ENCODE data around the gene TTI1. TPM values are rescaled to one million over a fixed set of nuclear protein-coding genes. Genes with fewer than 3 reads are reported as not detected.

TTI1 gene
- total RNA-seq (2011; cell fraction: chromatin; rRNA removed; ENCODE audit: low replicate concordance) = 58.0 and 101 TPM in 2 replicates
- total RNA-seq (2011; cell fraction: nucleolus; rRNA removed) = 38.5 and 41.2 TPM in 2 replicates
- 56.0 and 65.7 TPM in 2 replicates for total RNA-seq (2011; cell fraction: nucleoplasm; rRNA removed)
- total RNA-seq (2014; rRNA removed) (27.5 and 35.0 TPM in 2 replicates), total RNA-seq (2014; rRNA removed; fragmentation: Illumina TruSeq; extraction: Trizol) (47.8 and 48.8 TPM in 2 replicates), total RNA-seq (2015; rRNA removed; fragmentation: Illumina TruSeq; extraction: Trizol) (38.1 and 39.4 TPM in 2 replicates), total RNA-seq (2021) (44.5 and 45.8 TPM in 2 replicates), polyA plus RNA-seq (2011; rRNA removed) (47.2 and 55.1 TPM in 2 replicates), polyA plus RNA-seq (2014; fragmentation: Illumina TruSeq; extraction: Trizol) (43.1 and 47.5 TPM in 2 replicates), polyA plus RNA-seq (2014; fragmentation: Nextera tagmentation; extraction: Ambion mirVana) (10 to 100 TPM in 1 of 2 experiments, 1 to 10 TPM in 1; 9.8 to 23.5 TPM), polyA plus RNA-seq (2014; rRNA removed) (29.4 and 33.7 TPM in 2 replicates), polyA minus RNA-seq (2011; rRNA and poly(A)+ RNA removed) (95.8 and 118 TPM in 2 replicates), Bru-seq, nascent RNA (percentile 90 among the genes with signal in this experiment), BruChase-seq, experiment 1, labeled RNA remaining after a 2-hour chase (percentile 87 among the genes with signal in this experiment), BruChase-seq, experiment 2, labeled RNA remaining after a 6-hour chase (percentile 85 among the genes with signal in this experiment)
- 35.5 and 44.3 TPM in 2 replicates for polyA plus RNA-seq (2011; cell fraction: cytosol; rRNA removed)
- 34.9 and 43.0 TPM in 2 replicates for polyA plus RNA-seq (2011; cell fraction: nucleus; rRNA removed)
- polyA plus RNA-seq (2012) = 31.4 and 37.6 TPM in 2 replicates
- 32.4 and 42.9 TPM in 2 replicates for polyA minus RNA-seq (2011; cell fraction: cytosol; rRNA and poly(A)+ RNA removed)
- 49.7 and 83.2 TPM in 2 replicates for polyA minus RNA-seq (2011; cell fraction: nucleus; rRNA and poly(A)+ RNA removed)
- long read RNA-seq, experiment 1, transcript TTI1-202 (9 exons, 3,958 nt) = minor isoform, 10 of 221 reads
- long read RNA-seq, experiment 1, transcript TTI1-203 (7 exons, 3,791 nt) = minor isoform, 32 of 221 reads
- long read RNA-seq, experiment 1, transcript TTI1-201 (8 exons, 3,825 nt) = major isoform, 106 of 221 reads
- long read RNA-seq, experiment 1, partial matches to known transcripts = 36 of 221 reads
- long read RNA-seq, experiment 1, other reads (novel, unspliced or antisense) = 36 of 221 reads
- long read RNA-seq, experiment 2, transcript TTI1-201 (8 exons, 3,825 nt) = minor isoform, 20 of 86 reads
- long read RNA-seq, experiment 2, transcript TTI1-203 (7 exons, 3,791 nt) = major isoform, 23 of 86 reads
- long read RNA-seq, experiment 2, transcript TTI1-202 (9 exons, 3,958 nt) = minor isoform, 5 of 86 reads
- long read RNA-seq, experiment 2, partial matches to known transcripts = 19 of 86 reads
- long read RNA-seq, experiment 2, other reads (novel, unspliced or antisense) = 19 of 86 reads
- long read RNA-seq, experiment 3, transcript TTI1-201 (8 exons, 3,825 nt) = major isoform, 7 of 20 reads
- long read RNA-seq, experiment 3, partial matches to known transcripts = 4 of 20 reads
- long read RNA-seq, experiment 3, other reads (novel, unspliced or antisense) = 4 of 20 reads

DNA sequence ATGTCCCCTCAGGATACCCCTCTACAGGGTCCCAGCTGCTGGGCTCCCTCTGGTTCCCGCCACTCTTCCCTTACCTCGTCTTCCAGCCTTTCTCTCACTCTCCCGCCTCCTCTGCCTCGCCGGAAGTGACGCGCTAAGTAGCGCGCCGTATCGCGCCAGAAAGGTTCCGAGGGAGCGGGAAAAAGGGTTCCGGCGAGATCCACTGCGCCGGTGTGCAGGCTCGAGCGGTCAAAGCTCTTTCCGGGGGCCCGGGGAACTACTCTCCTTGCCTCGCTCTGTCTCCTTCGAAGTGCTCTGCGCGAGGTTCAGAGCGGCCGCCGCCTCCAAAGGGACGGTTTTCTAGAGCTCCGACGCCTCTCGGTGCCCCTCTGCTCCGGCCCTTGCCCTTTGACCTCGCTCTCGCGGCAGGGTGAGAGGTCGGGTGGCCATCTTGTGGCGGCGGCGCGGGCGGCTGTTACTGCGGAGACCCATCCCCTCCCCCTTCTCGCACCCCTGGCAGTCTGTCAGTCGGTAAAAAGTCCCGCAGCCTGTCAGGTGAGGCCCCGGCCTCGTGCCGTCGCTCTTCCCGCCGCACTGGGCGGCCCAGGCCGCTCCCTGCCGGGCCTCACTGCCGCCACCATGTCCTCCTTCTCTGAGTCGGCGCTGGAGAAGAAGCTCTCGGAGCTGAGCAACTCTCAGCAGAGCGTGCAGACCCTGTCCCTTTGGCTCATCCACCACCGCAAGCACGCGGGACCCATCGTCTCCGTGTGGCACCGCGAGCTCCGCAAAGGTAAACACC lies at the start of gene TTI1, which contains the start of gene RPRD1B:
TSS of gene TTI1 (minus strand) at position 127 of the 778 bp plus-strand sequence. CDS start 19,640 bp downstream, outside the sequence.
TSS of gene RPRD1B (plus strand) at position 417 of the 778 bp plus-strand sequence. CDS start at position 619, 202 bp downstream.
- ChIA-PET CTCF (ENCODE audit: low intra/inter-chr PET ratio) (no interaction called here), POLR2A (interaction anchor here (0.6 to 3.2 kb wide), 12 partner anchors 9 to 643 kb away, joined by 3 to 19 read pairs (median 4); no protein-coding TSS in a partner anchor)
- Histone ChIP-seq H2AFZ (ENCODE audit: low read depth, low read length) (peak within 1 kb of the TSS; percentile 96), H3K4me3 (peak within 1 kb of the TSS; percentile 96), H3K9ac (ENCODE audit: insufficient read depth in 1 of 2, low read depth in 2 of 2, low read length in 2 of 2) (peak within 1 kb of the TSS; percentile 98 to 100), H3K36me3 (ENCODE audit: control insufficient read depth, insufficient read depth, low read length) (peaks cover 39% of the 10 kb centered on the region), H4K20me1 (replicated peaks; ENCODE audit: control insufficient read depth, insufficient read depth, low read length) (no peaks in the 10 kb centered on the region; the same call in 1 of the 2 replicates), H3K79me2 (ENCODE audit: control insufficient read depth, insufficient read depth, low read length) (peaks cover 98% of the 10 kb centered on the region), H3K27ac (ENCODE audit: extremely low read depth, low read depth, low read length) (peak within 1 kb of the TSS; percentile 98), H3K27me3 (ENCODE audit: control insufficient read depth in 2 of 2, insufficient read depth in 2 of 2, low read length in 2 of 2) (no peaks in the 10 kb centered on the region), H3K4me2 (ENCODE audit: insufficient read depth, low read length) (peak within 1 kb of the TSS; percentile 94), H3K9me1 (ENCODE audit: control insufficient read depth, insufficient read depth, low read length) (no peaks in the 10 kb centered on the region), H3K4me1 (replicated peaks in 1 of 2; ENCODE audit: control insufficient read depth in 2 of 2, insufficient read depth in 2 of 2, low read length in 2 of 2) (peaks cover 22 to 40% of the 10 kb centered on the region in 2 experiments; a peak in 4 of 5 replicates), H3K9me3 (replicated peaks; ENCODE audit: control insufficient read depth, insufficient read depth, low read depth, low read length) (no peaks in the 10 kb centered on the region)
- in situ Hi-C loops (cut with MboI) (no loop called here), intact Hi-C loops (cut with micrococcal nuclease) (no loop called here)
- peak; percentile 82 for ATAC-seq
- peak; percentile 83 to 97 (median 86) for DNase-seq (ENCODE audit: extremely low read depth in 1 of 4, low spot score in 3 of 4)
- BruUV-seq (replicated peaks) = no TSS peak
- FAIRE-seq = peak; percentile 52
- under 1% methylated on average over 64 of the region's 69 CpGs for WGBS (ENCODE audit: insufficient coverage, low coverage, missing lambda C conversion rate)
- 0 out of 2 replicates have a peak, but pooled peaks have one; percentile 17 for TF ChIP-seq ZNF143 (CRISPR knock-in tag; IDR thresholded peaks at IDR 0.05)
- peak; percentile 95 for TF ChIP-seq TAF1 (IDR thresholded peaks at IDR 0.05; ENCODE audit: control insufficient read depth, extremely low read depth, insufficient read depth, low read length, severe bottlenecking)
- TF ChIP-seq E2F3 (CRISPR knock-in tag; IDR thresholded peaks at IDR 0.05) = peak; percentile 82
- peak; percentile 92 for TF ChIP-seq MBD2 (IDR thresholded peaks at IDR 0.05; ENCODE audit: borderline replicate concordance, low read depth)
- peak; percentile 91 to 93 for TF ChIP-seq NRF1 (conservative IDR thresholded peaks at IDR 0.05 in 1 of 2, IDR thresholded peaks at IDR 0.05 in 1 of 2)
- 0 out of 2 replicates have a peak, but pooled peaks have one; percentile 41 for TF ChIP-seq GTF2A2 (tag; IDR thresholded peaks at IDR 0.05)
- TF ChIP-seq FOXP1 (CRISPR knock-in tag; IDR thresholded peaks at IDR 0.05) = 0 out of 2 replicates have a peak, but pooled peaks have one; percentile 44
- peak; percentile 27; the same call in 1 of the 2 replicates for TF ChIP-seq MTA3 (IDR thresholded peaks at IDR 0.05; ENCODE audit: borderline replicate concordance)
- TF ChIP-seq GATAD2B (IDR thresholded peaks at IDR 0.05; ENCODE audit: borderline replicate concordance) = no peak
- TF ChIP-seq, protein P1, sequence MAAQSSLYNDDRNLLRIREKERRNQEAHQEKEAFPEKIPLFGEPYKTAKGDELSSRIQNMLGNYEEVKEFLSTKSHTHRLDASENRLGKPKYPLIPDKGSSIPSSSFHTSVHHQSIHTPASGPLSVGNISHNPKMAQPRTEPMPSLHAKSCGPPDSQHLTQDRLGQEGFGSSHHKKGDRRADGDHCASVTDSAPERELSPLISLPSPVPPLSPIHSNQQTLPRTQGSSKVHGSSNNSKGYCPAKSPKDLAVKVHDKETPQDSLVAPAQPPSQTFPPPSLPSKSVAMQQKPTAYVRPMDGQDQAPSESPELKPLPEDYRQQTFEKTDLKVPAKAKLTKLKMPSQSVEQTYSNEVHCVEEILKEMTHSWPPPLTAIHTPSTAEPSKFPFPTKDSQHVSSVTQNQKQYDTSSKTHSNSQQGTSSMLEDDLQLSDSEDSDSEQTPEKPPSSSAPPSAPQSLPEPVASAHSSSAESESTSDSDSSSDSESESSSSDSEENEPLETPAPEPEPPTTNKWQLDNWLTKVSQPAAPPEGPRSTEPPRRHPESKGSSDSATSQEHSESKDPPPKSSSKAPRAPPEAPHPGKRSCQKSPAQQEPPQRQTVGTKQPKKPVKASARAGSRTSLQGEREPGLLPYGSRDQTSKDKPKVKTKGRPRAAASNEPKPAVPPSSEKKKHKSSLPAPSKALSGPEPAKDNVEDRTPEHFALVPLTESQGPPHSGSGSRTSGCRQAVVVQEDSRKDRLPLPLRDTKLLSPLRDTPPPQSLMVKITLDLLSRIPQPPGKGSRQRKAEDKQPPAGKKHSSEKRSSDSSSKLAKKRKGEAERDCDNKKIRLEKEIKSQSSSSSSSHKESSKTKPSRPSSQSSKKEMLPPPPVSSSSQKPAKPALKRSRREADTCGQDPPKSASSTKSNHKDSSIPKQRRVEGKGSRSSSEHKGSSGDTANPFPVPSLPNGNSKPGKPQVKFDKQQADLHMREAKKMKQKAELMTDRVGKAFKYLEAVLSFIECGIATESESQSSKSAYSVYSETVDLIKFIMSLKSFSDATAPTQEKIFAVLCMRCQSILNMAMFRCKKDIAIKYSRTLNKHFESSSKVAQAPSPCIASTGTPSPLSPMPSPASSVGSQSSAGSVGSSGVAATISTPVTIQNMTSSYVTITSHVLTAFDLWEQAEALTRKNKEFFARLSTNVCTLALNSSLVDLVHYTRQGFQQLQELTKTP (IDR thresholded peaks at IDR 0.05; ENCODE audit: low read depth in 1 of 2, partially characterized antibody in 2 of 2) = peak in 1 of 2 experiments; percentile 99
- TF ChIP-seq ZNF444 (CRISPR knock-in tag; IDR thresholded peaks at IDR 0.05) = no peak
